Measurements from ENCODE around the gene FRYL.

FRYL gene

DNA sequence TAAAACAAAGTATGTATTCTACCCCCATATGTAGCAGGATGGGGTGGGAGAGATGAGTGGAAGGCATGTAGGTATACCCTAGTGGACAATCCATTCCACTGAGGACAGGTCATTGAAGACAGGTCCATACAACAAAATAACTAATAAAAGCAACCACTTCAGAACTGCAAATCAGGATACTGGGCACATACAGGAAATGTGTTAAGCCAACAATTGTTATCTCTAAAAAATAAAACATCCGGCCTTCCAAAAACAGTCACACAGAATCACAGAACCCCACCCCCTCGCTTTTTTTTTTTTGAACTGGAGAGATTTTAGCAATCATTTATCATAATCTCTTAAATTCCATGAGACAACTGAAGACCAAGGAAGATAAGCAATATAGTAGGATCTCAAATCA, 112.9 kb downstream of the FRYL start:
- H3K27me3 ChIP-seq (ENCODE audit: insufficient read depth, poor library complexity, severe bottlenecking) = no peaks in the 10 kb centered on the region
- no peak for DNase-seq (ENCODE audit: low read depth in 1 of 2, low spot score in 1 of 2)
- TF ChIP-seq SPI1 (IDR thresholded peaks at IDR 0.05; ENCODE audit: borderline replicate concordance, low read depth) = no peak
- no peak for TF ChIP-seq GABPA (IDR thresholded peaks at IDR 0.05; ENCODE audit: low read depth)
- no peak for TF ChIP-seq CTCF (IDR thresholded peaks at IDR 0.05; ENCODE audit: insufficient read depth, low read length)
- TF ChIP-seq REST (IDR thresholded peaks at IDR 0.05; ENCODE audit: insufficient replicate concordance, low read depth) = no peak
- TF ChIP-seq POLR2AphosphoS5 (IDR thresholded peaks at IDR 0.05; ENCODE audit: low read depth) = no peak
- no peak overlapping the region for H3K4me3 ChIP-seq (replicated peaks; ENCODE audit: insufficient read depth, low read length)
- H3K27ac ChIP-seq (replicated peaks) = no peak overlapping the region

GRCh38 chr4:48665555-48666186, 114.4 kb downstream of the FRYL start:
- TF ChIP-seq CTCF (IDR thresholded peaks at IDR 0.05; ENCODE audit: insufficient read depth, low read length) = no peak
- no peak for TF ChIP-seq SPI1 (IDR thresholded peaks at IDR 0.05; ENCODE audit: borderline replicate concordance, low read depth)
- no peak for TF ChIP-seq POLR2AphosphoS5 (IDR thresholded peaks at IDR 0.05; ENCODE audit: low read depth)
- TF ChIP-seq GABPA (IDR thresholded peaks at IDR 0.05; ENCODE audit: low read depth) = no peak
- TF ChIP-seq REST (IDR thresholded peaks at IDR 0.05; ENCODE audit: insufficient replicate concordance, low read depth) = no peak
- no peak overlapping the region for H3K4me3 ChIP-seq (replicated peaks; ENCODE audit: insufficient read depth, low read length)
- no peak for DNase-seq (ENCODE audit: low read depth in 1 of 2, low spot score in 1 of 2)
- no peaks in the 10 kb centered on the region for H3K27me3 ChIP-seq (ENCODE audit: insufficient read depth, poor library complexity, severe bottlenecking)
- H3K27ac ChIP-seq (replicated peaks) = no peak overlapping the region

DNA sequence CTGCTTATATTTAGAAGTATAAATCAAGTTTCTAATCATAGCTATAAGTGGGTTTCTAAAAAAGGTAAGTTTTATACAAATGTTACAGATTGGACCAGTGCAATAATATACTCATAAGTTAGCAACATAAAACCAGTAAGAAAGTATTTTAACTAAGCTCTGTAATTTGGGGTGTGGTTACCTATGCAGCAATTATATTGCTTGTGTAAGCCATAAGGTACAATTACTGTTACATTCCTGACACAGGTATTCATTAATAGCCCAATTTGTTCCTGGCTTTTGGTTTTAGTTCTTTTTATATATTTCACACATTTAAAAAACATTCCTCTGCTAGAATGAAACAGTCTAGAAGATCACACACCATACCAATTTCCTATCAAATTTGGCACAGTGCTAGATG, 115.1 kb downstream of the FRYL start:
- TF ChIP-seq POLR2AphosphoS5 (IDR thresholded peaks at IDR 0.05; ENCODE audit: low read depth) (no peak), GABPA (IDR thresholded peaks at IDR 0.05; ENCODE audit: low read depth) (no peak), SPI1 (IDR thresholded peaks at IDR 0.05; ENCODE audit: borderline replicate concordance, low read depth) (no peak), REST (IDR thresholded peaks at IDR 0.05; ENCODE audit: insufficient replicate concordance, low read depth) (no peak), CTCF (IDR thresholded peaks at IDR 0.05; ENCODE audit: insufficient read depth, low read length) (no peak)
- no peak for DNase-seq (ENCODE audit: low read depth in 1 of 2, low spot score in 1 of 2)
- Histone ChIP-seq H3K27me3 (ENCODE audit: insufficient read depth, poor library complexity, severe bottlenecking) (no peaks in the 10 kb centered on the region), H3K4me3 (replicated peaks; ENCODE audit: insufficient read depth, low read length) (no peak overlapping the region), H3K27ac (replicated peaks) (no peak overlapping the region)
